ENCODE data around the gene LHX1.
A peak's percentile ranks its signal among the peaks of the same experiment; 100 is the strongest.

LHX1 gene

GRCh38 chr17:36929851-36930582, 7.3 kb upstream of the LHX1 start:
- Histone ChIP-seq H3K4me2 (no peak overlapping the region), H3K27me3 (peaks cover 67 to 100% (median 91%) of the 10 kb centered on the region in 11 experiments), H3K4me1 (peaks cover 10 to 37% (median 14%) of the 10 kb centered on the region in 10 experiments), H3K9ac (no peak overlapping the region), H3K9me3 (replicated peaks in 1 of 11) (peaks cover 0 to 14% (median 5%) of the 10 kb centered on the region in 11 experiments; a peak in 10 of 22 replicates), H3K27ac (no peak overlapping the region), H3K36me3 (no peaks in the 10 kb centered on the region), H3K4me3 (no peak overlapping the region), H4K20me1 (peaks cover 0 to 54% (median 43%) of the 10 kb centered on the region in 11 experiments; a peak in 18 of 22 replicates)
- TF ChIP-seq Cebpa-rat (IDR thresholded peaks at IDR 0.05) = no peak

- TF ChIP-seq Cebpa-rat (IDR thresholded peaks at IDR 0.05) = no peak
- Histone ChIP-seq H3K4me3 (no peak overlapping the region), H3K9ac (no peak overlapping the region), H3K4me2 (no peak overlapping the region), H3K27ac (no peak overlapping the region), H3K4me1 (peaks cover 10 to 41% (median 16%) of the 10 kb centered on the region in 10 experiments), H3K36me3 (no peaks in the 10 kb centered on the region), H4K20me1 (peaks cover 0 to 59% (median 48%) of the 10 kb centered on the region in 11 experiments; a peak in 18 of 22 replicates), H3K27me3 (peaks cover 72 to 100% (median 93%) of the 10 kb centered on the region in 11 experiments), H3K9me3 (replicated peaks in 1 of 11) (peaks cover 0 to 17% (median 5%) of the 10 kb centered on the region in 11 experiments; a peak in 10 of 22 replicates)
These were observed 6.7 kb upstream of the LHX1 start for GRCh38 chr17:36930583-36930900.

GRCh38 chr17:36931096-36931696, 6.1 kb upstream of the LHX1 start:
- Histone ChIP-seq H3K27me3 (peaks cover 78 to 100% (median 97%) of the 10 kb centered on the region in 11 experiments), H3K27ac (no peak overlapping the region), H3K9me3 (replicated peaks in 1 of 11) (peaks cover 0 to 17% (median 5%) of the 10 kb centered on the region in 11 experiments; a peak in 10 of 22 replicates), H3K4me2 (no peak overlapping the region), H4K20me1 (peaks cover 0 to 66% (median 55%) of the 10 kb centered on the region in 11 experiments; a peak in 18 of 22 replicates), H3K4me3 (no peak overlapping the region), H3K36me3 (no peaks in the 10 kb centered on the region), H3K4me1 (peaks cover 17 to 47% (median 23%) of the 10 kb centered on the region in 10 experiments), H3K9ac (no peak overlapping the region)
- TF ChIP-seq Cebpa-rat (IDR thresholded peaks at IDR 0.05) = no peak

- H3K36me3 ChIP-seq = no peaks in the 10 kb centered on the region
- H3K4me3 ChIP-seq = peak overlapping the region in 2 of 10 experiments; percentile 18 to 23; a peak in 2 of 20 replicates
These were observed 5.4 kb upstream of the LHX1 start for GRCh38 chr17:36931697-36932382.

GRCh38 chr17:36932383-36932693, 4.9 kb upstream of the LHX1 start:
- Histone ChIP-seq H3K9ac (no peak overlapping the region), H4K20me1 (peaks cover 0 to 77% (median 66%) of the 10 kb centered on the region in 11 experiments; a peak in 18 of 22 replicates), H3K4me1 (peaks cover 28 to 58% (median 34%) of the 10 kb centered on the region in 10 experiments), H3K4me3 (peak overlapping the region in 2 of 10 experiments; percentile 18 to 23; a peak in 2 of 20 replicates), H3K4me2 (peak overlapping the region in 3 of 11 experiments; percentile 22 to 79 (median 46); a peak in 5 of 22 replicates), H3K9me3 (replicated peaks in 1 of 11) (peaks cover 0 to 17% (median 5%) of the 10 kb centered on the region in 11 experiments; a peak in 10 of 22 replicates), H3K27ac (no peak overlapping the region), H3K36me3 (no peaks in the 10 kb centered on the region), H3K27me3 (peaks cover 90 to 100% (median 100%) of the 10 kb centered on the region in 11 experiments)
- TF ChIP-seq Cebpa-rat (IDR thresholded peaks at IDR 0.05) = no peak

More at GRCh38 chr17:36931697-36932382, 5.4 kb upstream of the LHX1 start:
- Histone ChIP-seq H4K20me1 (peaks cover 0 to 72% (median 61%) of the 10 kb centered on the region in 11 experiments; a peak in 18 of 22 replicates), H3K4me2 (peak overlapping the region in 3 of 11 experiments; percentile 22 to 79 (median 46); a peak in 5 of 22 replicates), H3K27ac (no peak overlapping the region), H3K9me3 (replicated peaks in 1 of 11) (peaks cover 0 to 17% (median 5%) of the 10 kb centered on the region in 11 experiments; a peak in 10 of 22 replicates), H3K9ac (no peak overlapping the region), H3K4me1 (peaks cover 23 to 54% (median 29%) of the 10 kb centered on the region in 10 experiments), H3K27me3 (peaks cover 85 to 100% (median 100%) of the 10 kb centered on the region in 11 experiments)
- TF ChIP-seq Cebpa-rat (IDR thresholded peaks at IDR 0.05) = no peak

GRCh38 chr17:36932694-36933511, 4.4 kb upstream of the LHX1 start:
- H3K9ac ChIP-seq = no peak overlapping the region
- peaks cover 95 to 100% (median 100%) of the 10 kb centered on the region in 11 experiments for H3K27me3 ChIP-seq
- H3K9me3 ChIP-seq (replicated peaks in 1 of 11) = peaks cover 0 to 17% (median 5%) of the 10 kb centered on the region in 11 experiments; a peak in 10 of 22 replicates
- TF ChIP-seq Cebpa-rat (IDR thresholded peaks at IDR 0.05) = no peak
- H3K4me1 ChIP-seq = peaks cover 30 to 58% (median 35%) of the 10 kb centered on the region in 10 experiments
- H3K36me3 ChIP-seq = no peaks in the 10 kb centered on the region
- no peak overlapping the region for H3K27ac ChIP-seq
- H3K4me2 ChIP-seq = peak overlapping the region in 3 of 11 experiments; percentile 10 to 34 (median 17); a peak in 3 of 22 replicates
- H4K20me1 ChIP-seq = peaks cover 0 to 83% (median 72%) of the 10 kb centered on the region in 11 experiments; a peak in 20 of 22 replicates
- no peak overlapping the region for H3K4me3 ChIP-seq

- Histone ChIP-seq H3K4me1 (peaks cover 27 to 58% (median 33%) of the 10 kb centered on the region in 10 experiments), H3K9ac (no peak overlapping the region), H3K36me3 (no peaks in the 10 kb centered on the region), H3K27ac (no peak overlapping the region), H3K4me3 (no peak overlapping the region), H3K4me2 (peak overlapping the region in 2 of 11 experiments; percentile 17 to 34; a peak in 2 of 22 replicates), H3K9me3 (replicated peaks in 1 of 11) (peaks cover 0 to 17% (median 5%) of the 10 kb centered on the region in 11 experiments; a peak in 10 of 22 replicates), H3K27me3 (peaks cover 99 to 100% (median 100%) of the 10 kb centered on the region in 11 experiments), H4K20me1 (peaks cover 6 to 90% (median 79%) of the 10 kb centered on the region in 11 experiments; a peak in 20 of 22 replicates)
- no peak for TF ChIP-seq Cebpa-rat (IDR thresholded peaks at IDR 0.05)
These were observed 3.6 kb upstream of the LHX1 start for GRCh38 chr17:36933512-36934143.
